HG03064 (cell line): ENCODE results near the gene MOB3C.

ENCODE experiments used
- ATAC-seq: cut with Tn5 transposase; IDR thresholded peaks from one replicate; pipeline ENCODE4 v1.9.1; 2021; ENCODE audit warnings: low read depth; ENCODE audit not compliant: unreplicated experiment

Gene MOB3C

DNA sequence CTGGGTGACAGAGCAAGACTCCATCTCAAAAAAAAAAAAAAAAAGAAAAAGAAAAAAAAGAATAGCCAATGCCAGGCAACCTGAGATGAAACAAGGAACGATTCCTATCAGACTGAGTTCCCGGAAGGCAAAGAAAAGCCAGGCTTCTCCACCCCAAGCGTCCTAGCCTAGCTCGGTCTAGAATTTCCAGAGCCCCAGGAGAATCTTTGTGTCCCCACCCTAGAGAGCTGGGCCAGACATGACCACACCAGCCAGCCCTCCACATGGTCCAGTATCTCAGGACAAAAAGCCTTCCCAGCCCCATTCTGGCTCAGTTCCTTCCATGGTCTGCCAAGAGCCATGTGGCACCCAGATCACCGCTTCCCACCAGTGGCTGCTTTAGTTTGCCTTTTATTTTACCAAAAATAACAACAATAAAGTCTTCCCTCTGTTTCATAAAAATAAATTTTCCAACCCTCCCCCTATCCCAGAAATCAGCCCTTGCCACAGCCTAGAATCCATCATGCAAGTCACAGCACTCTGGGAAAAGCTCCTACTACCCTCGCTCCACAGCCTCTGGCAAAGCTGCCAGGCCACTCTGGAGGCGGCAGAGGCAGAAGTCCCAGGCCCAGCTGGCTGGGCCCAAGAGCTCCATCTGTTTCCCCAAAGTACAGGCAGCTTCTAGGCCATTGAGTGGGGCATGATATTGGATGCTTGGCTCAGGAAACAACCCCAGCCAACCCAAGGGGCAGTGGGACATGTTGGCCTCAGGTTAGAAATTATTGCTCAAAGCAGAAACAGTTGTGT, 9.1 kb downstream of the MOB3C start:
- no peak for ATAC-seq

DNA sequence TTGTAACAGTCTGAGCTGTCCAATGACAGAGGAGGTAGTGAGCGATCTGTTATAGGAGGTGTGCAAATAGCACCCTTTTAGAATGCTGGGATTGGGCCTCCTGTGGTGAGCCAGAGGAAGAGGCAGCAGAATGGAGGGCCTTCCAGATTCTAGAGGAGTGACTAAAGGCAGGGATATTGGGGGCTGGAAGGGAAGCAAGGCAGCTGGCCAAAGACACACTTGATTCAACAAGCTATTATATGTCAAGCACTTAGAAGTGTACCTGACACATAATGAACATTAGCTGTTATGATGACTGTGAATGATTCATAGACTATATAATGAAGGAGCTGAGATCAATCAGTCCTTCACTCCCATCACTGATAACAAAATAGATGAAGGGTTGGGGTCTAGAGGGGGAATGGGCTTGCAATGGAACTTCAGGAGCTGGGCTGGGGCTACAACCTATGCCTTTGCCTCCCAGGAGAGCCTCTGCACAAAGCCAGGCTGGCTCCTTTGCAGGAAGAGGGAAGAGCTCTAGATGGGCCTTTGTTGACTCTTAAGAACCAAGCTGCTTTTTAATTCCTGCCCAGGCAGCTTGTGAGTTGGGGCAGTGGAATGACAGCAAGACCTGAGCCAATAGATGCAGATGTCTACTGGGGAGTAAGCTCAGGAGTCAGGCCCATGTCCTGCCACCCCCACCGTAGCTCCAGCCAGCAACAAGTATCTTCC, 10.2 kb downstream of the MOB3C start:
- no peak for ATAC-seq

DNA sequence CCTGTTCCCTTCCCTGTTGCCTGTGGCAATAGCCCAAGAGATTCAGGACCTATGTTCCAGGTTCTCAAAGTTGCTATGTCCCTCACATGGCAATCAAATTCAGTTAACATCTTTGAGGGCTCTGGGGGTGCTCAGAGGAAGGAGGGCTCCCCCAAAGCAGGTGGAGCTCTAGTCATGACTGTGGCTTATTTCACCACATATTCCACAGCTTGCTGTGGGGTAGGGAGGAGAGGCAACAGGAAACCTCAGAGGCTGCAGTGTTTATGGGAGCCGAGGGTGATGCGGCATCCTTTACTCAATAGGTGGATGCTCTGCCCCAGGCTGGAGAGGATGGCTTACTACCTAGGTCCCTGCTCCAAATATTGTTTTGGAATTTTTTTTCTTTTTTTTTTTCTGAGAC, 11.4 kb downstream of the MOB3C start:
- ATAC-seq: no peak

DNA sequence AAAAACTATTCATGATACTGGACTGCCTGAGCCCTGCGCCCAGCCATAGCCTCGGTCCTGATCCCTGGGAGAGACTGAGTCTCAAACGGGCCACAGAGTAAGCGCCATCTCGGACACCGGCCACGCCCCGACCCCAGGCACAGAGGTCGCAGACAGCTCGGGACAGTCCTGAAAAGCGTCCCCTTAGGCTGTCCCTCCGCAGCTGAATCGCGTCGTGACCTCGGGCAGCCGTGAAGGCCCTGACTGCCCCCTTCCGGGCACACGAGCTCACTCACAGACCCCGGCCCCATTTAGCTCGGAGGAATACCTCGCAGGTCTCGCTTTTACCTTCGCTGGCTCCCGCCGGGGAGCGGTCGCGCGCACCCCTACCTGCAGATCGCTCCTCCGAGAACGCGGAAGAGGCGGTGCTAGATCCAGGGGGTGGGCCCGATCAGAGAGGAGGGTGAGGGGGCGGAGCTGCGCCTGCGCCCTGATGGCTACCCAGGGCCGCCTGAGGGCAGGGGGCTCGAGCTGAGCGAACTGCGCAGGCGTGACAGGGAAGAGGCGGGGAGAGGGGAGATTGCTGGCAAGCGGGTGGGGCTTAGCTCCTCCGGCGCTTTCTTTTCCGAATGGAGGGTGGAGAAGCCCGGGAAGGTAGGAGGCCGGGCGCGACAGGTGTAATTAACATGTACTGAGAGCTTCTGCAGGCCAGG, 12.6 kb downstream of the MOB3C start, which contains the start of gene MKNK1:
TSS of gene MKNK1 (minus strand) at position 411 of the 692 bp plus-strand sequence. CDS start 20,941 bp downstream, outside the sequence.
- peak; percentile 88 for ATAC-seq

DNA sequence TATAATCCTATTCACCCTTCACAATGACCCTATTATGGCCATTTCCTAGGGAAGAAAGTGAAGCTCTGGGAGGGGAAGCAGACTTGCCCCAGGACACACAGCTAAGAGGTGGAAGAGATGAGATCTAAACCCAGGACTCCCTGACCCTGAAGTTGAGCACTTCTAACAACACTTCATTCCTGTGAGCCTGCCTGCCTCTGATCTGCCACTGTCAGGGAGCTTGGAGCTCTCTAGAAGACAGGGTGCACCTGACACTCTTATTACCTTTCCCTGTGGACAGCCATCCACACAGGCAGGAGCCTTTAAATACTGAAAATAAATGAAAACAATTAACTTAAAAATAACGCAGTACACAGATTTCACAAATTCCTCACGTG, 13.1 kb downstream of the MOB3C start:
- ATAC-seq: no peak

DNA sequence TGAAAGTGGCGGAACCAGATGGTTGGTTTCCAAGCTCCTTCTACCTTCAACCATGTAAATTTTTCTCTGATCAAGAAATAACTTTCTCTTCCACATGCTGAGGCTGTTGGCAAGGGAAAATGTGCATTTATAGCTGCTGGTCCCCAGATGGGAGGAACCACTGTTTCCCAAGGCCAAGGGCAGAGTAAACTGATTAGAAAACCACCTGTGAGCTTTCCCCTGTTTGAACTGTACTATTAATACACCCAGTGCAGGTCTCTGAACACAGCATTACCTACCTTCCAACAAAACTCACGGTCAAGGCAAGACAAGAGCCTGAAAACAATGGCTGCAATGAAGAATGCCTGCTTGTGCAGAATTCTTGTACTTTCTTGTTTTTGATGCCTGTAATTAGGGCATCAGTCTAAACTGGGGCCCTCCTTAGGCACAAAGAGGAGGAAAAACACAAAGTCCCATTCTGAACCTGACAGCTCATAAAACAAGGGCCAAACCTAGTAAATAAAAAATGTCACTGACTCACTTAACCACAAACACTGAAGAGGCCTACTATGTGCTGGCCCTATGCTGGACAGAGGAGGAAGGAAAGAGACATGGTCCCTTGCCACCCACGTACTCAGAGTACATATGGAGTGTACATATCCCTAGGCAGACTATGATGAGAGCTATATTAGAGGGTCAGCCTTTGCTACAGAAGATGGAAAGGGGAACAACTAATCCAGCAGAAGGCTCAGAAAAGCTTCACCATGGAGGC, 15.2 kb downstream of the MOB3C start:
- no peak for ATAC-seq

DNA sequence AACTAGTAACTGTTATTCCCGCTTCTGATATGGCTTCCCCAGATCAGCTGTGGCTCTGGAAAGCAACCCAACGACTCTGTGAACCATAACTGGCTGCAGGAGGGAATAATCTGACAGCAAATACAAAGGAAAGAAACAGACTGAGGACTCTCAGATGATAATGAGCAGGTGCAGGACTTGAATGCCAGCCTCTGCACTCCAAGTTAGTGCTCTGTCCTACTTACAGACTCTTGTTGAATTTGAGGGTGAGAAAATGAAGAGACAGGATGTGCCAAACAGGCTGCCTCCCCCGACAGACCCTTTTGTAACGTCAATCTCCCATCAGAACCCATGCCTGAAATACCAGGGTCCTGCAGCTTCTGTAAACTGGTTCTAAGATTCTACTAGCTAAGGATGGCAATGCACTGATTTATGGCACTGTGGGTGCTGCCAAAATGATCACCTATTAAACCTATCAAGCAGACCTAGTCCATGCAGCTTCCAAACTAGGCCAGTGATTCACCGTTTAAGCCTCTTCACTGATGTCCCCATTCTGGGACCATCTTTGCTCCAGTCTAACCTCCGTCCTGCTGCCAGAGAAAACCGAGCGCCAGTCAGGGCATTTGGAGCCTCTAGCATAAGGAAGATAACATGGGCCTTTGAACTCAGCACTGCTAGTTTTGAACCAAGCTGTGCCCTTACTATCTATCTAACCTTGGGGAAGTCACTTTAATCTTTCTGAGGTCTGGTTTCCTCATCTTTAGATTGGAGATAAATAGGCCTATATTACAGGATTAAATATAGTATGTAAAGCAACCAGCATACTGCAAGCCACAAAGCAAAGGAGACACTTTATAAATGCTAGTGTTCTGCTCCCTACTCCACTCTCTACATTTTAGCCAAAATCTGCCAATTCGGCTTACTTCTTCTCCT, 17.3 kb downstream of the MOB3C start:
- no peak for ATAC-seq

DNA sequence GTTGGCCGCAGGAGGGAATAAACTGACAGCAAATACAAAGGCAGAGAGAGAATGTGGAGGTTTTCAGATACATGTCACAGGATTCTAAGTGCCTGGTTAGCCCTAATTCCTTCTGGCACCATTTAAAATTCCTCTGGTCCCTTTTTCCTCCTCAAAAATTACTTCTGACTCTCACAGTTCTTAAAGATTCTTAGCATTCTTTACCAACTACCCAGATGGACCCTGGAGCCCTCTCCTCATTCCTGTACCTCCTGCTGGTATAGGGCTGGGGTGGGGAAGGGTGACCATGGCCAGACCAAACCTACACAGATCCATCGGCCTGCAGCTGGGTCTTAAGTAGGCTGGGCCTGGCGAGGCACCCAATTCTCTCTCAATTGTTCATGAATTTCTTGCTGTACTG, 19.8 kb downstream of the MOB3C start:
- no peak for ATAC-seq

DNA sequence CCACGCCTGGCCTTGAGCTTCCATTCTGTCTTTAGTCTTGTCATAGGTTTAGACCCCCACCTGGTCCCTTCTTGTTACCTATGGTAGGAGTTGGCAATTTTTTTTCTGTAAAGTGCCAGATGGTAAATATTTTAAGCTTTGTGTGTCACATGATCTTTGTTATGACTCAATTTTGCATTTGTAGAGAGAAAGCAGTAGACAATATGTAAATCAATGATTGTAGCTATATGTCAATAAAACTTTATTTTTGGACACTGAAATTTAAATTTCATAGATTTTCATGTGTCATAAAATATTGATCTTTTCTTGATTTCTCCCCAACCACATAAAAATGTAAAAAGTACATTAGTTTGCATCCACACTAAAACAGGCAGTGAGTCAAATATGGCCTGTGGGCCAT, 20.6 kb downstream of the MOB3C start:
- no peak for ATAC-seq

DNA sequence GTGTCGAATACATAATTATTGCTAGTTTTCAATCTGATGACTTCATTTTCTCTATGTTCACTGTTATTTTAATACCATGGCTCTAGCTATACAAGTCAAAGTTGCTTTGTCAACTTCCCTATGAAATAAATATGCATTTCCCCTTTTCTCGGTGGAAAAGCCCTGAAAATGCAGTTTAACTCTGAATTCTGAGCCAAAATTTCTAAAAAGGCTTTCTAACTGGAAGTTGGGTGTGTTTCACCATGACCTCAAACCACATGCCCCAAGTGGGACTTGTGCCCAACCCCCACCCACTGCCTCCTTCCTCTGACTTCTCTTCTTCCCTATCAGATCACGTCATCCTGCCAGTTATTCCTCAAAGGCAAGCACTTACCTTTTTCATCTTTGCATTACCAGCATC, 21.5 kb downstream of the MOB3C start:
- ATAC-seq: no peak

DNA sequence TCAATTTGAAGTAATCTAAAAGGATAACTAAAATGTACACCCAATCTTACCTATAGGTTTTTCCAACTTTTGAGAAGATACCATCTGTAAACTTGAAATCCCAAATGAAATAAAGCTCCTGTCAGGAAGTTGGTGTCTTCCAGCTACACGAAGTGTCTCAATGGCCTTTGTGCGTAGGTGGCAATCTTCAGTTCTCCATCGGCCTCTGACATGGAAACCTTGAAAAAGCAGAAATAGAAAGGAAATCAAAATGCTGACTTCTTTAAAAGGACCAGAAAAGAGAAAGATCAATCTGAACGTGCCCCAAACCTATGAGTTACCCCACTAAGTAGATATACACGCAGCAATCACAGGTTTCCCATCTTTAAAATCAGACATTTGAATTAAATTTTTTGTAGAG, 22.5 kb downstream of the MOB3C start:
- ATAC-seq: no peak

DNA sequence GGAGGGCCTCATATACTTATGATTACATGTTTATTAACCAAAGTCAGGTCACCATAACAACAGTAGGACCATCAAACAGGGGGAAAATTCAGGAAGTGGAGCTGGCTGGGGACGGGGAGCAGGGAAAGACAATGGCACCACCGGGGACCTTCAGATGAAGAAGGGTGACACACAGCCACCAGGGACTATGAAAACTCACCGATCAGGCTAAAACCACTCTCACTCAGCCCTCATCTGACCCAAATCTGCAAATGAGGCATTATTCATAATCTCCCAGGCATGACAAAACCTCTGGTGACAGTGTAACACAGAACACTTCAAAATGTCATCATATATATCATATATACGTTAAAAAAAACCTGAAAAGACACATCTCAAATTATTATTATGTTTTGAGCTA, 23.8 kb downstream of the MOB3C start:
- no peak for ATAC-seq

DNA sequence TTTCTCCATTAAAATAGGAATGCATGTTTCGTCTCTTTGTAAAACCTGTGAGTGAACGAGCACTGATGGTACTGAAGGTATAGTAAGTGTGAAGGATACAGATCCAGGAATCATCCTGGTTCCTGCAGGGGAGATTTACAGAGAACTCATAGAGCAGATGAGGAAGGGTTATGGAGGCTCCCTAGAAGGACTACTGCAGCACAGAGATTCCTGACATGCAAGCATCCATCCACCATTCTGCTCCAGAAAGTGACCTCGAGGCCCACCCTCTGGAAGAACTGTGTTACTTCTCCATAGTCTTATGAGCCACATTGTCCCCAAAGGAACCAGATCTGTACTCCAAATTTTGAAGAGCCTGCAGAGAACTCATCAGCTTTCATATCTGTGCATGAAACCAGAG, 27.1 kb downstream of the MOB3C start:
- no peak for ATAC-seq

DNA sequence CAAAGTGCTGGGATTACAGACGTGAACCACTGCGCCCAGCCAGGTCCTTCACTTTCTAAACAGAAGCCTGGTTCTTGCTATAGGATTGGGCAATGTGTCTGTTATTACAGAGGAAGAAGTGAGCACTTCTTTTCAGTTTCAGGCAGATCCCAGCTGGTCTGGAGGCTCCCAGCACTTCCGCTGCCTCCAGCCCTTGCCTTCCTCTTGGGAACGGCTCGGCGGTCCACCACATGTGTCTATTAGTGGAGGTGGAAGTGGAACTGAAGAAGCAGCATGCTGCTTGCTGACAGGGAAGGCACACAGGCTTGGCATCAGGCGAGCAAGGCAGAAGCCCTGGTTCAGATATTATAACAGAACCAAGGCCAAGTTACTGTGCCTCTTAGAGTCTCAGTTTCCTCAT, 29.5 kb downstream of the MOB3C start:
- no peak for ATAC-seq

DNA sequence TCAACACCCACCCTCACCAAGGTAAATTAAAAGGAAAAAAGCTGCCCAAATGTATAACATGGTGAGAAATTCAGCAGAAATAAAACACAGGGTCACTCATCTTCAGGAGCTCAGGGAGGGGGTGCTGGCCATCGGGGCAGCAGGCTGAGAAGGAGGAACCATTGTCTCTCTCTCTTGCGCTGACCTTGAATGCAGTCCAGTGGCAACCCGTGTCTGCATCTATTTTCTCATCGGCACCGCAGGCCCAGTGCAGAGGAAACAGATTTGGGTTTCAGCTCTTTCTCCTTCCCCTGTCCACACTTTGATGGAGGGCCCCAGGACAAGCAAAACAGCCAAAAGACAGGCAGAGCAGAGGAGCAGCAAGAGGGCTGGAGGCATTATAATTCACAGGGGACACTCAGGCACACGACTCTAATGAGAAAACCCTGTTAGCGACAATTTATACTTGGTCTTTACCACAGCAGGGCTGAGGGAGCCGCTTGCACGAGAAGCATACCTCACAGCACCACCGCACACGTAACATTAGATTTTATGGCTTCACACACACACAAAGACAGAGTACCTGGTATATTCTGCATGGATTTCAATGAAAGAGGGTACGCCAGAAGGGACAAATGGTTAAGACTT, 31.2 kb downstream of the MOB3C start:
- ATAC-seq: no peak

DNA sequence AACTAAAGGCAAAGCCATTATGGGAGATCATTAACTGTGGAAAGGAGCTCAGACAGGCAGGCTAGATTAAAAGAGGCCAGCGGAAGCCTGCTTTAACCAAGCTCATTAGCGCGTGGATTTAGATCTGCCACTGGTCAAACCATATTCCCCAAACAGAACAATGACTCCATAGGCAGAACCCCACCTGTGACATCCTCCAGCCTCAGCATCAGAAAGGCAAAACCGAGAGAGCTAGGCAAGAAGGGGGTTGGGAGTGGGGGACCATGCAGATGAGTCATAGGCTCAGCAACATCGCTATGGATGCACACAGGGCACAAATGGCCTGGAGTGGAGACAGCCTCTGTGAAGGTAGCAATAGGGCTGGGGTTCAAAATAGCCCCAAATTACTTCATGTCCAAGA, 33.1 kb downstream of the MOB3C start:
- no peak for ATAC-seq

DNA sequence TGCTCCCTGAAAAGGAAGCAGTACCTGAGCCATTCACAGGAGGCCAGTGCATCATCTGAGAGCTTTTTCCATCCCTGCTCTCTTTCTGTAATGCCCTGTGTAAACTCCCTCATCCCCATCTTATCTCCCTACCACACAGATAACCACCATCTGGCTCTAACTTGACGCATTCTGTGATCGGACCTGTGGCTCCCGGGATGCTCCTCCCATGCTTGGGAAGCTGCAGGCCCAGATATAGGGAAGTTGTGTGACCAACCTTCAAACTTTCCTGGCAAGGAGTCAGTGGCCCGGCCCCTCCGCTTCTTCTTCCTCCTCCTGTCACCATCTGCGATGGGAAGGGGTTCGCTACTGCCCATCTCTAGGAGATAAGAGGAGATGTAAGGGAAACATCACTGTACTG, 33.6 kb downstream of the MOB3C start:
- ATAC-seq: no peak

DNA sequence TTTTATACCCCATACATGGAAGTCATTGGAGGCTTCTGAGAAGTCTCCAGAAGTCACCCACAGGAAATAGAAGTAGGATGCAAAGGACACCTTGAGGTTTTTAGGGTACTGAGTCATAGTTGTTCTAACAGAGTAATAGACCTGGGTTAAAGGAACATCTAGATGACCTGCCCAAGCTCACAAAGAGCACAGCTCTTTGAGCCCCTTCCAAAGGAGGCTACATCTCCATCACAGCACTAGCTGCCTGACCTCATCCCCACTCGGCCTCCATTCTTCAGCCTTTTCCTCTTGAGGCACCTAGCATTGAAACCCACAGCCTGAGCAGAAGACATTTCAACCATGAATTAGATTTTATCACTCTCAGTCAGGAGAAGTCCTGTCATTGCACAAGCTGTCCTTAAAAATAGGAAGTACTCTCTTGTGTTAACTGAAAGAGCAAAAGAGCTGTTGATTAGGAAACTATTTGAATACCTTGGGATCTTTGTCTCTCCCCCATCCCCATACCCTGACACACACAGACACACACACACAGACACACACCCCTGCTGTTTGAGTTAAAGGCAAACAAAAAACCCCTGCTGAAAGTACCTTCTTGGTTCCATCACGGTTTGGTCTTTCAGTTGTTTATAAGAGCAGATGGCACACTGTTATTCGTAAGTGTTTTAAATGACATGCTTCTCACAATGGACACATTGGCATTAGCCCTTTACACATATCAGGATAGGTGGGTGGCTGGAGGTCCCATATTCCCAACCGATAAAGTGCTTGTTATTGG, 34.7 kb downstream of the MOB3C start:
- no peak for ATAC-seq
